Mesothelial cell of epicardium (in vitro differentiated cells): Measurements from ENCODE around the gene LDLRAP1. TPM values are rescaled to one million over a fixed set of nuclear protein-coding genes. Genes with fewer than 3 reads are reported as not detected.

Experiments
- DNase-seq, 2 experiments: peaks; one replicate each; pipeline ENCODE4 v3.0.0; 2021; ENCODE audit warnings: low spot score in 2 of 2; ENCODE audit not compliant: unreplicated experiment in 2 of 2
- H3K27ac Mint-ChIP-seq: 2 replicates; pipeline ENCODE4 v1.8.0; 2021; ENCODE audit warnings: mixed read lengths
- H3K27me3 Mint-ChIP-seq: 2 replicates; pipeline ENCODE4 v1.8.0; 2021; ENCODE audit warnings: low read depth, mixed read lengths
- H3K36me3 Mint-ChIP-seq: 2 replicates; pipeline ENCODE4 v1.8.0; 2021; ENCODE audit warnings: mixed read lengths
- H3K4me1 Mint-ChIP-seq: 2 replicates; pipeline ENCODE4 v1.8.0; 2021; ENCODE audit warnings: mixed read lengths
- H3K4me3 Mint-ChIP-seq: 2 replicates; pipeline ENCODE4 v1.8.0; 2021; ENCODE audit warnings: mild to moderate bottlenecking, moderate library complexity, mixed read lengths
- H3K9me3 Mint-ChIP-seq: 2 replicates; pipeline ENCODE4 v1.8.0; 2021; ENCODE audit warnings: mixed read lengths
- total RNA-seq: library from RNA; stranded (reverse); gene quantifications from 3 replicates; pipeline ENCODE4 v1.2.1, GENCODE V29; 2021
- TF ChIP-seq, protein P1 (sequence below): fragments of 200-600 bp; sonication (generic); IDR thresholded peaks from one replicate; pipeline ENCODE4 v1.5.0; 2021; ENCODE audit warnings: antibody characterized with exemption; ENCODE audit not compliant: unreplicated experiment

Gene LDLRAP1
- total RNA-seq, 1 donor from 2014 or later = 10.0 TPM

DNA sequence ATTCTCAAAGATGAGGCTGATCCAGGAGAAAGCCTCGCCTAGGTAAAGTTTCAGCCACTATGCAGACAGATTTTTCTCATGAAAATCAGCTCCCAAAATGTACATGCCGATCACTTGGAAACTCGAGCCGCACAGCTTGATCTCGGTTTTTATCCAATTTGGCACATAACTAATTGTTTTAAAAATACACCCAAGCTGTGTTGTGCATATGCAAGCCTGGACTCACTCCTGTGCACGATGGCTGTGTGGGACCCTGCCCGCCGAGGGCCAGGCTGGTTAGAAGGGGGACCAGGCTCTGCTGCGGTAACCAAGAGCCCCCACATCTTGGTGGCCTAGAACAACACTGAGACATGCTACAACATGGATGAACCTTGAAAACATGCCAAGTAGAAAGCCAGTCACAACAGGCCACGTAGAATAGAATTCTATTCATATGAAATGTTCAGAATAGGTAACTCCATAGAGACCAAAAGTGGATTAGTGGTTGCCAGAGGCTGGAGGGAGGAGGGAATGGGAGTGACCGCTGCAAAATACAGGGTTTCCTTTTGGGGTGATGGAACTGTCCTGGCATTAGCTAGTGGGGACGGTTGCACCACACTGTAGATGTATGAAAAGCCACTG is 16.1 kb upstream of the LDLRAP1 start:
- no peak overlapping the region for H3K4me3 Mint-ChIP-seq
- no peak overlapping the region for H3K27ac Mint-ChIP-seq
- peaks cover 6% of the 10 kb centered on the region for H3K9me3 Mint-ChIP-seq
- no peaks in the 10 kb centered on the region for H3K4me1 Mint-ChIP-seq
- H3K27me3 Mint-ChIP-seq = no peaks in the 10 kb centered on the region
- no peak for DNase-seq
- H3K36me3 Mint-ChIP-seq = no peaks in the 10 kb centered on the region
- TF ChIP-seq, protein P1, sequence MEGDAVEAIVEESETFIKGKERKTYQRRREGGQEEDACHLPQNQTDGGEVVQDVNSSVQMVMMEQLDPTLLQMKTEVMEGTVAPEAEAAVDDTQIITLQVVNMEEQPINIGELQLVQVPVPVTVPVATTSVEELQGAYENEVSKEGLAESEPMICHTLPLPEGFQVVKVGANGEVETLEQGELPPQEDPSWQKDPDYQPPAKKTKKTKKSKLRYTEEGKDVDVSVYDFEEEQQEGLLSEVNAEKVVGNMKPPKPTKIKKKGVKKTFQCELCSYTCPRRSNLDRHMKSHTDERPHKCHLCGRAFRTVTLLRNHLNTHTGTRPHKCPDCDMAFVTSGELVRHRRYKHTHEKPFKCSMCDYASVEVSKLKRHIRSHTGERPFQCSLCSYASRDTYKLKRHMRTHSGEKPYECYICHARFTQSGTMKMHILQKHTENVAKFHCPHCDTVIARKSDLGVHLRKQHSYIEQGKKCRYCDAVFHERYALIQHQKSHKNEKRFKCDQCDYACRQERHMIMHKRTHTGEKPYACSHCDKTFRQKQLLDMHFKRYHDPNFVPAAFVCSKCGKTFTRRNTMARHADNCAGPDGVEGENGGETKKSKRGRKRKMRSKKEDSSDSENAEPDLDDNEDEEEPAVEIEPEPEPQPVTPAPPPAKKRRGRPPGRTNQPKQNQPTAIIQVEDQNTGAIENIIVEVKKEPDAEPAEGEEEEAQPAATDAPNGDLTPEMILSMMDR = no peak

DNA sequence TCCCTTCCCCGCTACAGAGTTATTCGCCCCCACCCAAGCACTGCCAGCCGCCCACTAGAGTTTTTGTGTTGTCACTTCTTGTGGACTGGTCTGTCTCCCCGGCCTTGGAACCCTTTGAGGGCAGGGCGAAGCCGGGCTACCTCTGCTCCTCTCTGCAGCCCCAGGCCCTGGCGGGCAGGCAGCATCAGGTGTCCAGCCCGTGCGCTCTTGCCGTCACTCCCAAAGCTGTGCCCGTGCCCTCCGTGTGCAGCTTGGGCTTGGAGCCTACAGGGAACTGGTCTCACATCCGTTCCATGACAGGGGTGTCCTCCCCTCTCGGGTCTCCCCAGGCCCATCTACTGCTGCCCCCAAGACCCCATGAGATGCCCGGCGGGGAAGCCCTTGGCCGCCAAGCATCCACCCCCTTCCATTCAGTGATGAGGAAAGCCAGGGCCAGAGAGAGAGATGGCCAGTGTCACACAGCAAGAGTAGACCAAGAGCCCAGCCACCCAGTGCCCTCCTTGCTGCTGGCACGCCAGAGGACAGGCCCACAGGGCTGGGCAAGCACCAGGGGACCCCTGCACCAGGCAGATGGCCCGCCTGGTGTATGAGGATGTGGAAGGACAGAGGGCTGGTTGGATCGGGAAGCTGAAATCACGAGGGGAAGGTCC is 15.3 kb upstream of the LDLRAP1 start:
- TF ChIP-seq, protein P1 = no peak
- no peak for DNase-seq
- H3K36me3 Mint-ChIP-seq = no peaks in the 10 kb centered on the region

DNA sequence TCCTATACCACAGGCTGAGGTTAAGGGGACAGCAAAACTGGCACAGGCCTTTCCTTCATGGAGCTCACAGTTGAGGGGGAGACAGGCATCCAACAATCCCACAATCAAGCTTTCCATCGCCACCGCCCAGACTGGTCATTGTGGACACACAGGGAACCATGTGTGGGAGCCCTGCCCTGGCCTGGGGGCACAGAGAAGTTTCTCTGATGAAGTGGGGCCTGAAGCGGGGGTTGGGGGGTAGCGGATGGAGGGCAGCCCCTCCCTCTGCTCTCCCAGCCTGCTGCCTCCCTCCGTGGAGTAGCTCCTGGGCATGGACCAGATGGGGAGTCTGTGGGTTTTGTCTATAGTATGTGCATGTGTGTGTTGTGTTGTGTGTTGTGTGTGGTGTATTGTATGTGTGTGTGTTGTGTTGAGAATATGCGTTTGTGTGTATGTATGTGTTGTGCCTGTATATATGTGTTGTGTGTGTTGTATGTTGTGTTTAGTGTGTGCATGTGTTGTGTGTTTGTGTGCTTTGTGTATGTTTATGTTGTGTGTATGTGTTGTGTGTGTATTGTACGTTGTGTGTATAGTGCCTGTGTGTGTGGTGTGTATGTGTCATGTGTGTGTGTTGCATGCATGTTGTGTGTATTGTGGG is 14.4 kb upstream of the LDLRAP1 start:
- Mint-ChIP-seq H3K27me3 (no peaks in the 10 kb centered on the region), H3K27ac (no peak overlapping the region), H3K9me3 (peaks cover 6% of the 10 kb centered on the region), H3K36me3 (no peaks in the 10 kb centered on the region), H3K4me3 (no peak overlapping the region), H3K4me1 (no peaks in the 10 kb centered on the region)
- TF ChIP-seq, protein P1 = no peak
- no peak for DNase-seq

More for the DNA sequence above, 15.3 kb upstream of the LDLRAP1 start:
- Mint-ChIP-seq H3K4me3 (no peak overlapping the region), H3K9me3 (peaks cover 6% of the 10 kb centered on the region), H3K27ac (no peak overlapping the region), H3K27me3 (no peaks in the 10 kb centered on the region), H3K4me1 (no peaks in the 10 kb centered on the region)

DNA sequence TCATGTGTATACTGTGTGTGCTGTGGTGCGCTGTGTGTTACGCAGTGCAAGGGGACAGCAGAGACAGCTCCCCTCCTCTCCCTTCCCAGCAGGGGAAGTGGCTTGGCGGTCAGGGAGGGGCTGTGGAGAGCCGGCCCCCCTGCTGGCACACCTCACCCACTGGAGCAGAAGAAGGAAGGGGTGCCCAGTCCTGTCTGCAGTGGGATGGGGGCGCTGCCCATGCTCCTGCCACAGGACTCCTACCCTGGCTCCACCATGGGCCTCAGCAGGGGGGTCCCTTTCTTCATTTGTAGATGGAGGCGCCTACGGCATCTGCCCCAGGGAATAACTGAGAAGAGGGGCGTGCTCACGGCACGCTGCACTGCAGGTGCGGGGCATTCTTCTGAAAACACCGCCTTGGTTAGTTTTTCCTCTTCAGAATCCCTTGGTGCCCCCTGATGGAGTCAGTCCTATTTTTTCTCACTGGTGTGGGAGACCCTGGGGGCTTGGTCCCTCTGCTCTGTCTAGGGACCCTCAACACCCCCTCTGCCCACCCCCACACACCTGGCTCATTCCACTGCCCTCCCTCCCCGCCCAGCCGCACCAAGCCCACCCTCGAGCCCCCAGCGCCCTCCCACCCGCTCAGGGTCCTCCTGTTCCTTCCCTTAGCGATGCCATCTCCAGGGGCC is 13.8 kb upstream of the LDLRAP1 start:
- H3K27ac Mint-ChIP-seq = no peak overlapping the region
- TF ChIP-seq, protein P1 = no peak
- DNase-seq = no peak

DNA sequence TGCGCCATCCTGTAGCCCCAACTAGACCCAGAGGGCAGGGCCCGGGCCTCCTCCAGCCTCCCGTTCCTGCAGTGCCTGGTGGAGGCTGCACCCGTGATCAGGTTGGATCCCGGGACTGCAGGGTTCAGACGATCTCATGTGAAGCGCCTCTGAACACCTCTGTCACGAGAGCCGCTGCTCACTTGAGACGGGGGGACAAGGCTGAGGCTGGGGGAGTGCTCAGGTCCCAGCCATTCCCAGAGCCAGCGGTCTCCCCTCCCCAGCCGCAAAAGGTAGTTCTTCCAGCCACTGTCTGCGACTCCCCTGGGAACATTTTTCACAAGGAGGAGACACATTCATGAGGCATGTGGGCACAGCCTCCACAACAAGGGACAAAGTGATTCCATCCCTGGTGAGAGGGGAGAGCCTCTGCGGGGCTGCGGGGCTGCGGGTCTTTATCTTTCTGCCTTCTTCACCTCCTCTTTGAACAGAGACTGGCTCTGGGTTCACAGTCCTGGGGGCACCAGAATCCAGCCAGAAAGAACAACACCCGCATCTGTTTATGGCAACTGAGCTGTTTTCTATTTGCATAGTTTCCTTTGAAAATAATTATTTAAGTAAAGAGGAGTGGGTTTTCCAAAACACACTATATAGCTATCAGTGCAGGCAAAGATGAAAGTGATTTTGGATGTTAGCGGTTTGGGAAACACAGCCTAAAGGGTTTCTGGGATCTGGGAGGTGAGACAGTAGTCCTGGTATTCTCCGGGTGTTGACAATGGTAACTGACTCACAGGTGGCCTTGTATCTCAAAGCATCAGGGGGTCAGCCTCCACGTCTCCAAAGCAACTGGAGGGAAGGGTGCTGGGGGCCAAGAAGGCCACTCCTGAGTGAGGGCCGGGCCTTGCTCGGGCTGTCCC is 13.0 kb upstream of the LDLRAP1 start:
- no peaks in the 10 kb centered on the region for H3K4me1 Mint-ChIP-seq
- H3K36me3 Mint-ChIP-seq = no peaks in the 10 kb centered on the region
- TF ChIP-seq, protein P1 = no peak
- no peak overlapping the region for H3K4me3 Mint-ChIP-seq
- H3K27ac Mint-ChIP-seq = no peak overlapping the region
- no peak for DNase-seq
- H3K9me3 Mint-ChIP-seq = peaks cover 2% of the 10 kb centered on the region
- no peaks in the 10 kb centered on the region for H3K27me3 Mint-ChIP-seq

More for the DNA sequence above, 13.8 kb upstream of the LDLRAP1 start:
- H3K27me3 Mint-ChIP-seq = no peaks in the 10 kb centered on the region
- H3K36me3 Mint-ChIP-seq = no peaks in the 10 kb centered on the region
- H3K4me1 Mint-ChIP-seq = no peaks in the 10 kb centered on the region
- H3K9me3 Mint-ChIP-seq = peaks cover 6% of the 10 kb centered on the region
- H3K4me3 Mint-ChIP-seq = no peak overlapping the region
